ENCODE data around the gene PRMT5.

DNA sequence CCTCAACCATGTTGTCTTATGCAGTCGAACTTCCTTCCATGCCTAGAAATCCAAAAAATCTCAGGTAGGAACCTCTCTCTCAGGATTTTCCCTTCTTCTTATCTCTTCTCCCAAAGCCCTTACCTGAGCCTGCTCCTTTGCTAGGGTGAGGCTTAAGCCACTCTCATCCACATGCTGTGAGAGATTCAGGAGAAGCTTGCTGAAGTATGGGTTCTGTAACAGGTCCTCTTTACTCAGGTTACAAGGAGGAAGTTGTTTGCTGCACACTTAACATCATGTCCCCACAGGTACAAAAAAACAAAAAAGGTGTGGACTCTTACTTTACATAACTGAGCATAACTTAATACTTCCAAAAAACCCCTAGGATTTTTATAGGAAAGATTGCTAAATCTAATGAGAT is 23.2 kb upstream of the PRMT5 start:
- TF ChIP-seq TEAD4 (IDR thresholded peaks at IDR 0.05) (no peak), MAX (IDR thresholded peaks at IDR 0.05) (no peak), FOXM1 (IDR thresholded peaks at IDR 0.05; ENCODE audit: borderline replicate concordance, low read depth) (no peak), TAF1 (IDR thresholded peaks at IDR 0.05; ENCODE audit: low read depth) (no peak), EGR1 (IDR thresholded peaks at IDR 0.05) (no peak), YY1 (IDR thresholded peaks at IDR 0.05; ENCODE audit: low read depth) (no peak), TCF12 (IDR thresholded peaks at IDR 0.05; ENCODE audit: low read depth) (no peak), EP300 (IDR thresholded peaks at IDR 0.05; ENCODE audit: borderline replicate concordance) (no peak), USF1 (IDR thresholded peaks at IDR 0.05) (no peak), CEBPB (IDR thresholded peaks at IDR 0.05) (no peak), RAD21 (IDR thresholded peaks at IDR 0.05; ENCODE audit: low read depth) (no peak)
- TF ChIP-seq, protein P1, sequence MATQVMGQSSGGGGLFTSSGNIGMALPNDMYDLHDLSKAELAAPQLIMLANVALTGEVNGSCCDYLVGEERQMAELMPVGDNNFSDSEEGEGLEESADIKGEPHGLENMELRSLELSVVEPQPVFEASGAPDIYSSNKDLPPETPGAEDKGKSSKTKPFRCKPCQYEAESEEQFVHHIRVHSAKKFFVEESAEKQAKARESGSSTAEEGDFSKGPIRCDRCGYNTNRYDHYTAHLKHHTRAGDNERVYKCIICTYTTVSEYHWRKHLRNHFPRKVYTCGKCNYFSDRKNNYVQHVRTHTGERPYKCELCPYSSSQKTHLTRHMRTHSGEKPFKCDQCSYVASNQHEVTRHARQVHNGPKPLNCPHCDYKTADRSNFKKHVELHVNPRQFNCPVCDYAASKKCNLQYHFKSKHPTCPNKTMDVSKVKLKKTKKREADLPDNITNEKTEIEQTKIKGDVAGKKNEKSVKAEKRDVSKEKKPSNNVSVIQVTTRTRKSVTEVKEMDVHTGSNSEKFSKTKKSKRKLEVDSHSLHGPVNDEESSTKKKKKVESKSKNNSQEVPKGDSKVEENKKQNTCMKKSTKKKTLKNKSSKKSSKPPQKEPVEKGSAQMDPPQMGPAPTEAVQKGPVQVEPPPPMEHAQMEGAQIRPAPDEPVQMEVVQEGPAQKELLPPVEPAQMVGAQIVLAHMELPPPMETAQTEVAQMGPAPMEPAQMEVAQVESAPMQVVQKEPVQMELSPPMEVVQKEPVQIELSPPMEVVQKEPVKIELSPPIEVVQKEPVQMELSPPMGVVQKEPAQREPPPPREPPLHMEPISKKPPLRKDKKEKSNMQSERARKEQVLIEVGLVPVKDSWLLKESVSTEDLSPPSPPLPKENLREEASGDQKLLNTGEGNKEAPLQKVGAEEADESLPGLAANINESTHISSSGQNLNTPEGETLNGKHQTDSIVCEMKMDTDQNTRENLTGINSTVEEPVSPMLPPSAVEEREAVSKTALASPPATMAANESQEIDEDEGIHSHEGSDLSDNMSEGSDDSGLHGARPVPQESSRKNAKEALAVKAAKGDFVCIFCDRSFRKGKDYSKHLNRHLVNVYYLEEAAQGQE (IDR thresholded peaks at IDR 0.05; ENCODE audit: low read depth) = no peak
